HG03469 (cell line): ENCODE measurements around the gene OR6M1.

ENCODE experiments used
- ATAC-seq: cut with Tn5 transposase; IDR thresholded peaks from one replicate; pipeline ENCODE4 v1.9.1; 2021; ENCODE audit warnings: mild to moderate bottlenecking, moderate library complexity, moderate number of reproducible peaks; ENCODE audit not compliant: unreplicated experiment

Gene OR6M1, protein sequence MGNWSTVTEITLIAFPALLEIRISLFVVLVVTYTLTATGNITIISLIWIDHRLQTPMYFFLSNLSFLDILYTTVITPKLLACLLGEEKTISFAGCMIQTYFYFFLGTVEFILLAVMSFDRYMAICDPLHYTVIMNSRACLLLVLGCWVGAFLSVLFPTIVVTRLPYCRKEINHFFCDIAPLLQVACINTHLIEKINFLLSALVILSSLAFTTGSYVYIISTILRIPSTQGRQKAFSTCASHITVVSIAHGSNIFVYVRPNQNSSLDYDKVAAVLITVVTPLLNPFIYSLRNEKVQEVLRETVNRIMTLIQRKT

DNA sequence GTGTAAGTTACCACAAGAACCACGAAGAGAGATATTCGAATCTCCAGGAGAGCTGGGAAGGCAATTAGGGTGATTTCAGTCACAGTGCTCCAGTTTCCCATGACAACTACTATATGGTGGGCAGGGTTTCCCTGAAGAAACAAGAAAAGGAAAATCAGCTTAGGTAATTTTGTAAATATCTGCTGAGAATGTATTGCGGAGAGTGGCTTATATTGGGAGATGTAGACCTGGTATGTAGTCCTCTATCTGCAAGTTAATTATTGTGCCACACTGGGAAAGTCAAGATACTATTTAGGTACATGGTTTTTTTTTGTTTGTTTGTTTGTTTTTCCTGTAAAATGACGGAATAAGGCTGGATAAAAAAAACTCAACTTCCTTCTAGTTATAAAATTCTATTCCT lies at the start of gene OR6M1:
TSS of gene OR6M1 (minus strand) at position 101 of the 400 bp plus-strand sequence. CDS start at position 101, 0 bp downstream.
- no peak for ATAC-seq

DNA sequence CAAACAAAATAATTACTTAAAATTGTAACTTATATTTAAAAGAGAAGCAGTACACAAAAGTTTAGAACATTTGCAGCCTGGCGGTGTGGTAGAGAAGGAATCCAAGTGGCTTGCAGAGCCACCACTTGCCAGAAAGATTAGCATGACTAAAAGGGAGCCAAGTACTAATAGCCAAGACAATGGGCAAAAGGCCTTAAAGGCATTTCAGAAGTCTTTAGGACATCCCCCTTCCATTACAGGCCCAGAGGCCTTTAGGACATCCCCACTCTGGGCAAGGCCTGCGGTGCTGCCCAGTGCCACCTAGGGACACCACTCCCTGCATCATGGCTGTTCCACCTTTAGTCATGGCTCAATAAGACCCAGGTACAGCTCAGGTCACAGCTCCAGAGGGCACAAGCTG lies 46.9 kb upstream of the OR6M1 start:
- no peak for ATAC-seq

DNA sequence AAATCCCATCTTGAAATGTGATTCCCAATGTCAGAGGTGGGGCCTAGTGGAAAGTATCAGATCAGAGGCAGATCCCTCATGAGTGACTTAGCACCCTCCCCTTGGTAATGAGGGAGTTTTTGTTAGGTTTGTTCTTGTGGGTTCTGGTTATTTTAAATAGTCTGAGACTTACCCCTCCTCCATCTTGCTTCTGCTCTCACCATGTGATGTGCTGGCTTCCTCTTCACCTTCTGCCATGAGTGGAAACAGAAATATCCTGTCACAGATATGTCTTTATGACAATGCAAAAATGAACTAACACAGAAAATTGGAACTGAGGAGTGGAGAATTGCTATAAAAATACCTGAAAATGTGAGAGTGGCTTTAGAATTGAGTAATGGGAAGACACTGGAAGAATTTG lies 46.2 kb upstream of the OR6M1 start:
- no peak for ATAC-seq

DNA sequence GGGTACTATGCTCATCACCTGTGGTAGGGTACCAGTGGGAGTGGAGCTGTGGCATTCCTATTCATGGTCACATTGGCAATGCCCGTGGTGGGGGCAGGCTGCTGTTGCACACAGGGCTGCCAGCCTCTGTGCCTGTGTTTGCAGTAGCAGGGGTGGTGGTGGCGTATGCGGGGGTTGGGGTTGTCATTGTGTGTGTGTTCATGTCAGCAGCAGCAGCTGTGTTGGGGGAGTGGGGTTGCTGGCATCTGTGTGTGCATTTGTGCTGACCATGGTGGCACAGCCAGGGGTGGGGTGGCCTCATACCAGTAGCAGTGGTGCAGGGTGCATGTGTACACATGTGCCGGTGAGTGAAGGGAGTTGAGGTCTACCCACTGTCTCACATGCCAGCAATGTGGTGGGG lies 45.0 kb upstream of the OR6M1 start:
- ATAC-seq: no peak

DNA sequence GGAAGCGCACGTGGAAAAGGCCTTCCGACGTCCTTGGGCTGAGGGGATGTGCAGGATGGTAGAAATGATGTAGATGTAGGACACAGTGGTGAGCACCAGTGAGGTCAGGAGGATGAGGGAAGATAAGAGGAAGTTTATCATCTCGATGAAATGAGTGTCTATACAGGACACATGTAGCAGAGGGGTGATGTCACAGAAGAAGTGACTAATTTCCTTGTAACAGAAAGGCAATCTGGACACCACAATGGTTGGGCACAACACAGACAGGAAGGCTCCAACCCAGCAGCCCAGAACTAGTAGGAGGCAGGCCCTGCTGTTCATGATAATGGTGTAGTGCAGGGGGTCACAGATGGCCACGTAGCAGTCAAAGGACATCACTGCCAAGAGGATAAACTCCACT lies 35.0 kb upstream of the OR6M1 start:
- ATAC-seq: no peak

DNA sequence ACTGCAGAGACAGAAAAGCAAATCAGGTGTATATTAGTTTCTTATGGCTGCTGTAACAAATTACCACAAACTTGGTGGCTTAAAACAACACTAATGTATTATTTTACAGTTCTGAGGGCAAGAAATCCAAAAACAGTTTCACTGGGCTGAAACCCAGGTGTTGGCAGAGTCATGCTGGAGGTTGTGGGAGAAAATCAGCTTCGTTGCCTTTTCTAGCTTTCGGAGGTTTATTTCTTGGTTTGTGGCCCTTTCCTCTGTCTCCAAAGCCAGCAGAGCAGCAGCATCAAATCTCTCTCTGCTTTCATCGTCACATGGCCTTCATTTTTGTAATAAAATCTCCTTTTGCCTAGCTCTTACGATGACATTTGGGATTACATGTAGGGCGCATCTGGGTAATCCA lies 33.0 kb upstream of the OR6M1 start:
- ATAC-seq: no peak

DNA sequence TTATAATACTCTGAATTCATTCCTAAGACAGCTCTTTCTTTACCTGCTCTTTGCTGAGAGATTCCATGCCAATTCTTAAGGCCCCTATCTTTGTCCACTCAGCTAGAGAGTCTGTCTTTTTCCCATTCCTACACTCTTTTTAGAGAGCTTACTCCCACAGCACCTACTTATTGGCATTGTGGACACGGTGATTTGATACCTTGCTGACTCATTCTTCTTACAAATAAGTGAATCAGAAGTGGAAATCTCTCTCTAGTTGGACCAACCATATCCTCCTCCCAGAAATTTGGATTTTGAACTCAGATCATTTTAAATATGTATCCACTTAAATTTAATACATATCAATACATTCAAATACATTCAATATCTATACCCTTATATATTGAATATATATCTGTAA lies 32.5 kb upstream of the OR6M1 start:
- ATAC-seq: no peak

DNA sequence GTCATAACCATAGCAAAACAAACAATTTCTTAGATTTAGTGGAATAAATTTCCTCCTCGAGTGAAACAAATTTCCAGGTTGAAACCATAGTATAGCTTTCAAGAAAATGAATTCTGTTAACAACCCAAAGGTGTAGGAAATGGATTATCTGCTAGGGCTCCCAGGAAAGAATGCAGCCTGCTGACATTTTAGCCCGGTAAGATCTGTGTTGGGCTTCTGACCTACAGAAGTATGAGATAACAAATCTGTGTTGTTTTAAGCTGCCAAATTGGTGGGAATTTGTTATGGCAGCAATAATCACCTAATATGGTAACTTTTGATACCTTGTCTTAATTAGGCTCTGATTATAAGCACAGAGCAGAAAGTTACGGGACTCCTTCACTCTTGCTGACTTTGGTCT lies 32.0 kb upstream of the OR6M1 start:
- no peak for ATAC-seq

DNA sequence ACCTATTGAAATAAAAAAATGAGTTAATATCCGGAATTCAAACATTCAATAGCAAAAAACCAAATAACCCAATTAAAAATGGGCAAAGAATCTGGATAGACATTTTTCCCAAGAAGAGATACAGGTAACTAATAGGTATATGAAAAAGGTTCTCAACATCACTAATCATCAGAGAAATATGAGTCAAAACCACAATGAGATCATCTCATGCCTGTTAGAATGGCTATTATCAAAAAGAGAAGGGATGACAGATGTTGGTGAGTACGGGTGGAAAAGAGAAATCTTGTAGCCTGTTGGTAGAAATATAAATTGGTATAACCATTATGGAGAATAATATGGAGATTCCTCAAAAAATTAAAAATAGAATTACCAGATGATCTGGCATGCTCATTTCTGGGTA lies 26.9 kb upstream of the OR6M1 start:
- no peak for ATAC-seq

DNA sequence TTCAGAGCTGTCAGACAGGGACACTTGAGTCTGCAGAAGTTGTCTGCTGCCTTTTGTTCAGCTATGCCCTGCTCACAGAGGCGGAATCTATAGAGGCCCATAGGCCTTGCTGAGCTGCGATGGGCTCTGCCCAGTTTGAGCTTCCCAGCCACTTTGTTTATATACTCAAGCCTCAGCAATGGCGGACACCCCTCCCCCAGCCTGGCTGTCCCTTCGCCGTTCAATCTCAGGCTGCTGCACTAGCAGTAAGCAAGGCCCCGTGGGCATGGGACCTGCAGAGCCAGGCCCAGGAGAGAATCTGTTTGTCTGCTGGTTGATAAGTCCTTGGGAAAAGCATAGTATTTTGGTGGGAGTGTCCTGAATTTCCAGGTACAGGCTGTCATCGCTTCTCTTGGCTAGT lies 23.6 kb upstream of the OR6M1 start:
- ATAC-seq: no peak

DNA sequence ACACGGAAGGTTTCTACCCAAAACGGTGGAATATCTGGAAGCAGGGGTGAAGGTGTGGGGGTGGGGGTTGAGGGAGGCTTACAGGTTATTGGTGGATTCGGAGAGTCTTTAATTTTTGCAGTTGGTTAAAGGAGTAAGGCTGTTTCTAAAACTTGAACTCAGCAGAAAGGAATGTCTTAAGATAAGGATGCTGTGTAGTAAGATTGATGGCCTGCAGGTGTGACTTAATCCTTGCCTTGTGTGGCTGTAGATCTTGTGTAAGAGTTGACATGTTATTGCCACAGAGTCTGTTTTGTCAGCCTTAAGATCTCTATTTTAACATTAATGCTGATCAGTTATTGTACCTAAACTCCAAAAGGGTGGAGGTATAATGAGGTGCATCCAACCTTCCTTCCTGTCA lies 16.4 kb upstream of the OR6M1 start:
- no peak for ATAC-seq

DNA sequence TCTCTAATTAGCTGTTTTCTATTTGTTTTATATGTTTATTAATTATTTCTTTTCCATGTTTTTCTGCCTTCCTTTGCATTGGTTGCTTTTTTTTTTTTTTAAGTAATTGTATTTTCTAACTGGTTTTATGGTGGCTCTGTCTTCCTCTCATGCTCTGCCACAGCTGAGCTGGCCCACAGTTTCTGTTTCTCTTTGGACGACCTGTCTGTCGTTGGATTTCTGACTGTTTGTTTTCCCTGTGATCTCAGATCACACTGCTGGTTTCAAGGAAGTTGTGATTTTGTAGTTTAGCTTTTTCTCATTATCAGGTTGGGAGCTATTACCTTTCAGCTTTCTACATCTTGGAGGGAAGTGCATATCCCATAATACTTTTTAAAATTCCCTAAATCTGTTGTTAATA lies 15.9 kb upstream of the OR6M1 start:
- no peak for ATAC-seq

DNA sequence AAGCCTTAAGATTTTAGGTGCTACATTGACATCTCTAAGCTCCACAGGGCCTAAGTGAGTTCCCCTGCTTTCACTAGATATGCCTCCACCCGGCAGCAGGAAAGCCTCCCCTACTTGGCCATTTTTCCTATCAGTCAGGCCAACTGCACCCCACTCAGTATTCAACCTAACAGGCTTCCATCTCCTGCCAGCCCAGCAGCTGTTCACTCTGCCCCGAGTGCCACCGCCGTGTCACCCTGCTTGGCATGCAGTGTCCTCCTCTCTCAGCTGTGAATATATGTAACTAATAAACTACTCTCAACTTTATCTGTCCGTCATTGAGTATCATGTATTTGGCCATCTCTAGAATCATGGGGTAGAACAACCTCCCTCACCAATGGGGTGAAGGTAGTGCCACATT lies 9.0 kb upstream of the OR6M1 start:
- no peak for ATAC-seq

DNA sequence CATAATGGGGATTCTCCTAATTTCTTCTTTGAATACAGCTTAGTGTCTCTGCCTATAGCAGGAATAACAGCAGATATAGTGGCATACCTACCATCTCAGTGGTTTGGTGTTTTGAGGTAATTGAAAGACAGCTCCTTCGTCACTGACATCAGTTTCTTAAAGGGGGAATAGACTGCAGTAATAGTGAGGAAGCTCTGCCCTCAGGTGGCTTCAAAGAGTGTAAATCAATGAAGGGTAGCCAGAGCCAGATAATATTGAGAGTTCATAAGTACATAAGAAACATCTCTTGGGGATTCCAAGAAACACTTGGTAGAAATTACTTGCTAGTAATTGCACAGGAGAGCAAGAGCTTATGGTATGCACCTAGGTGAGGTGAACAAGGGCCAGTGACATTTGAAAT lies 4.4 kb downstream of the OR6M1 start:
- ATAC-seq: no peak

DNA sequence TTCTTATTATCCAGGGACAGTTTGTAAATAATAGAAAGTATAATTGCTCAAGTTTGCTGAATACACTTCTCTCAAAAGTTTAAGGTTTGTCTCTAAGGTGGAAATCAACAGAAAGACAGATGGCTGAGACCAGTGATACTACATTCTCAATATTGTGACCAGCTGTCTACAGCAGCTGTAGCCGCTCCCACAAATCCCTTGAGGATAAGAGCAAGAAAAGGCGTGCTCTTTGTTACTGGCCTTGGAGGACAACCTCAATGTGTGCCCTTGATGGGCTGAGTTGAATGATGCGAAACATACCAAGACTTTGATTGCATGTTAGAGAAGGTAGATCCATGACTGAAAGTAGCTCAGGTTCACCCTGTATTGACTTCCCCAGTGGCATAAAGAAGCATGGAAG lies 6.1 kb downstream of the OR6M1 start:
- no peak for ATAC-seq

DNA sequence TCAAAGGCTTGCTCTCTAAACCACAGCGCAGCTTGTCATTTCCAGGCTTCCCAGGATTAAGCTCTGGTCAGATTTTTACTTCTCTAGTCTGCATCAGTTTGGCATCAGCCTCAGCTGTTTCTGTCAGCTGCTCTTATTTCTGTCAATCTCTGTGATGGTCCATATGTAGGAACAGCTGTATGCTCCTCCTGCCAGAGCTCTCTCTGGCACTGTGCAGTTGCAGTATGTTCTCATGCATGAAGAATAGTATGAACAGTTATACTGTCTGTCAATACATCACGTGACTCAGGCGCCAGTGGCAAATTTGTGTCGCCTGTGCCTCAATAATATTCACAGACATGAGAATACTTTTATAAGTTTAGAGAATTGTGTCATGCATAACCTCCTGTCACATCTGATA lies 6.7 kb downstream of the OR6M1 start:
- ATAC-seq: no peak

DNA sequence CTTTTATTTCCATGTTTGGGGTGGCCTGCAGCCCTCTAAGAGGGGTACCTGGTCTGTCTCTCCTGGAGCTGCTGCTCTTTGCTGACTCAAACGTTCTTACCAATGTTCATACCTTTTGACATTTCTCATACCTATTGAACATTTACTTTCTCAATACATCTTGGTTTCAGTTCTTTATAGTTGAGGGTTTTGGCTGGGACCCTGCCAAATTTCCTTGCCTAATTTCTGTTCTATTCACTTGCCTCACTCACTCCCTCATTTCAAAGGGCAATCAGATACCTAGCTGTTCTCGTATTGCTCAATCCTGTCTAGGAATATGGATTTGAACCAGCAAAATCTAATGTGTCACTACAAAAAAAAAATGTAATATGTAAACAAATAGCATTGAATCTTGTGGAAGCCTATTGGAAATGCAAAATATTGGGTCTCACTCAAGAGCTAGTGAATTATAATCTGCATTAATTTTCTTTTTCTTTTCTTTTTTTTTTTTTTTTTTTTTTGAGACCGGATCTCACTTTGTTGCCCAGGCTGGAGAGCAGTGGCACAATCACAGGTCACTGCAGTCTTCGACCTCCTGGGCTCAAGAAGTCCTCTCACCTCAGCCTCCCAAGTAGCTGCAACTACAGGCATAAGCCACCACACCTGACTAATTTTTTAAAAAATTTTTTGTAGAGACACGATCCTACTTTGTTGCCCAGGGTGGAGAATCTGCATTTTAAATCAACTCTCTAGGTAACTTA lies 7.5 kb downstream of the OR6M1 start:
- ATAC-seq: no peak

DNA sequence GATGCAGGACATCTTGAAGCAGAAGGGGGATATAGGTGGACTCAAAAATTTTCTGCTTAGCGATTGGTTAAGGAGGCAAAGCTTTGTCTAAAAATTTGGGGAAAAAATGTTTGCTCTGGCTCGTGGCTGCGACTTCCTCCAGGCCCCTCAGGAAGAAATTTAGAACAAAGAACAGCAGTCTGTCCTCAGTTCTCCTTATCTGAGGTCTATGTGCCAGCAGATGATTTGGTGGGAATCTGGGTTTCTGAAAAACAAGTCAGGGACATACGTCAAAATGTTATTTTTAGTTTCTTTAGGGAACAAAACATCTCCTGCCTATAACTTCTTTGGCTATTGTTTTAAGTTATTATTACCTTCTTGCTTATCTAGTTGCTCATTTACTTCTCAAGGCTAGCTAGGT lies 8.1 kb downstream of the OR6M1 start:
- ATAC-seq: no peak

DNA sequence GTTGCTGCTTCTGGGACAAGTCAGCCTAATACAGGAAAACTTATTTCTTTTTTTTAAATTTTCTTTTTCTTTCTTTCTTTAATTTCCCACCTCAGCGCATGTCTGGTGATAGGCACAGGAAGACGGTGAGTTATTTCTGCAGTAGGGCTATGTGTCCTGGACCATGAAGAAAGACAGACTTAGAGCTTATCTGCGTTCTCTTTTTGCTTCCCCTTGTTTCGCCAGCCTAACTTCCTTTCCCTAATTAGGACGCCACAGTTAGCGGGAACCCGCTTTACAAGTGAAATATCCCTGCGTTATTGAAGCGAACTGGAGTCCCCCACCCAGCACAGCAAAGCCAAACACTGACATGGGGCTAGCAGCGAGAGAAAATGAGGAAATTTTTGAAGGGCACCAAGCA lies 8.6 kb downstream of the OR6M1 start:
- ATAC-seq: no peak

DNA sequence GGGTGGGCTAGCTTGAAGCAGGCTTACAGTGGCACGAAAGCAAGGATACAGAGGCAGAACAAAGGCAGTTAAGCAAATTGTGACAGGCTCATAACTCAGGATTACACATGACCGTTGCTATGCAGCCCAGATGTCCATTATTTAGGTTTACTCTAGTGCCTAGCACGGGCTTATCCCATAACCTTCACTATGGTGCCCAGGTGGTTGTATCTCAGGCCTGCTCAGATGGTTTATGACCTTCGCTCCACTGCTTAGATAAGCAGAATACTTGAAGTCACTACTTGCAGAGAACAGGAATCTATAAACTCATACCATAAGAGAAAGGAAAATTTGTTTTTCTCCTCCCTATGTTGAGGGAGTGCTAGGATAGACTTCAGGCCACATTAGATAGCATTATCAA lies 9.0 kb downstream of the OR6M1 start:
- no peak for ATAC-seq

DNA sequence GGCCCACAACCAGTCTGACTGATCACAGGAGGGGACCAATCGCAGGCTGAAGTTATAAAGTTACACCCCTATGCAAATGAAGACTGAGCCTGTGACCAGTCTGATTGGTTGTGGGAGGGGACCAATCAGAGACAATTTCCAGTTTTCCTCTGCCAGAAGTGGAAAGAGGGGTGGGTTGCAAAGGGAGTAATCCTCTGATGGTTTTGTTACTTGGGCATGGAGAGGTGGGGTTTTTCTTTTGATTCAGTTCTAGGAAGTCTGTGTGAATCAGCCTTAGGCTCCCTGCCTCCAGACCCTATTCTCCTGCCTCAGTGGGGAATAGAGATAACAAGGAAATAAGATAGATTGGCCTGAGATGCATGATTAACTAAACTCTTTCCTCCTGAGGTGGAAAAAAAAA lies 9.9 kb downstream of the OR6M1 start:
- ATAC-seq: no peak

DNA sequence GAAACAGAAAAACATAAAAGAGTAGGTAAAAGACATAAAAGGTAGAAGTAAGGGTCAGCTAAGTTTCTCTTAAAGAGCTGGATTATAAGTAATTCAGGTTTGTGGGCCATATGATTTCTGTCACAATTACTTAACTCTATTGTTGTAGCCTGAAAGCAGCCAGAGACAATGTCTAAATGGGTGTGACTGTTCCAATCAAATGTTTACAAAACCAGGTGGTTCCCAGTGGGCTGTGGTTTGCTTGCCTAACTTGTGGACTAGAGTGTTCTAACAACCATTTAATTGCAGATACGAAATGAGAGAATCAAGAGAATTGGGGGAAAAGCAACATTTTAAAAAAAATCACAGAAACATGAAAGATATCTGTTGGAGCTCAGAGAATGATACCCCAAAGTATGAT lies 22.6 kb downstream of the OR6M1 start:
- ATAC-seq: no peak

DNA sequence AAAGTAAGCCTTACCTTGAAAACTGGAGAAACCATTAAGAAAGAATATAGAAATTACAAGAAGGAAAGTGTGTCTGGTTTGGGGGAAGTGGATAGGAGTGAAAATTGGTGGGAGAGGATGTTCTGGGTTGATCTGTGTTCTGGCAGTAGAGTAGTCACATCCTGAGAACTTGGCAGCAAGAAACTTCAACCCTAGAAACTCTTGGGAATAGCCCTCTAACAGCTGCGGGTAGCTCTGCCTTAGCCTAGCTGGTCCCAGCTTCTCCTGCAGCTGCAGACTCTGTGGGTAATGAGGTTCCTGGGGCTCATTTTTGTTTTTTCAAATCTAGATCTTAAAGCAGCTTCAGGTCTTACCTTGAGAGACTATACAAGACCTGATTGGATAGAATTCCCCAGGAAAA lies 27.6 kb downstream of the OR6M1 start:
- no peak for ATAC-seq
